K562 (cell line): ENCODE data around the gene PIGB. TPM values are rescaled to one million over a fixed set of nuclear protein-coding genes. Genes with fewer than 3 reads are reported as not detected.

Experiments used
- AFF1 ChIP-seq, 2 experiments: fragments of 450-650 bp; IDR thresholded peaks; 2 replicates each; pipeline ENCODE4 v1.6.1; 2018; ENCODE audit warnings: mild to moderate bottlenecking in 2 of 2, low read depth in 1 of 2; ENCODE audit not compliant: partially characterized antibody in 2 of 2
- ATF4 ChIP-seq: fragments of 450-650 bp; formaldehyde crosslinking; IDR thresholded peaks from 2 replicates; pipeline ENCODE4 v1.4.0; 2022; ENCODE audit warnings: mild to moderate bottlenecking, moderate library complexity
- CREB3 ChIP-seq: fragments of 450-650 bp; conservative IDR thresholded peaks from 2 replicates; pipeline ENCODE4 v1.6.1; 2016; ENCODE audit warnings: missing genetic modification characterization, low read depth, mild to moderate bottlenecking, missing compliant biosample characterization, moderate library complexity
- EP300 ChIP-seq: IDR thresholded peaks from 2 replicates; pipeline ENCODE4 v1.6.1; 2012; ENCODE audit warnings: low read length, improper control_type of control experiment
- GATA2 ChIP-seq: sonication (generic); formaldehyde crosslinking; IDR thresholded peaks from 2 replicates; pipeline ENCODE4 v1.4.0; 2020; ENCODE audit warnings: mild to moderate bottlenecking, missing genetic modification reagents
- GTF3C2 ChIP-seq: IDR thresholded peaks from 3 replicates; pipeline ENCODE4 v1.6.1; 2011; ENCODE audit warnings: borderline replicate concordance, mild to moderate bottlenecking, moderate library complexity; ENCODE audit not compliant: insufficient read length; ENCODE audit errors: extremely low read depth
- L3MBTL2 ChIP-seq: fragments of 450-650 bp; IDR thresholded peaks from 2 replicates; pipeline ENCODE4 v1.6.1; 2016; ENCODE audit warnings: mild to moderate bottlenecking, moderate library complexity
- MCM5 ChIP-seq: fragments of 450-650 bp; IDR thresholded peaks from 2 replicates; pipeline ENCODE4 v1.6.1; 2016; ENCODE audit warnings: low read depth
- MCM7 ChIP-seq, 2 experiments: fragments of 450-650 bp; IDR thresholded peaks; 2 replicates each; pipeline ENCODE4 v1.6.1; 2016 to 2018
- POLR2AphosphoS5 ChIP-seq: IDR thresholded peaks from 2 replicates; pipeline ENCODE4 v1.6.1; 2011; ENCODE audit warnings: mild to moderate bottlenecking, low read depth, low read length, moderate library complexity; ENCODE audit not compliant: control insufficient read depth, insufficient read depth
- RBFOX2 ChIP-seq: fragments of 200-400 bp; formaldehyde crosslinking; IDR thresholded peaks from 2 replicates; pipeline ENCODE4 v1.6.1; 2017; ENCODE audit warnings: low read depth, mild to moderate bottlenecking, low read length, moderate library complexity
- SPI1 ChIP-seq: IDR thresholded peaks from 2 replicates; pipeline ENCODE4 v1.6.1; 2011; ENCODE audit warnings: low read depth, low read length, control low read depth, borderline replicate concordance
- TAF15 ChIP-seq: fragments of 200-400 bp; formaldehyde crosslinking; IDR thresholded peaks from 2 replicates; pipeline ENCODE4 v1.6.1; 2017; ENCODE audit warnings: mild to moderate bottlenecking, low read depth, low read length, moderate library complexity
- ZBTB9 ChIP-seq: fragments of 450-650 bp; formaldehyde crosslinking; IDR thresholded peaks from 2 replicates; pipeline ENCODE4 v1.4.0; 2020; ENCODE audit warnings: mild to moderate bottlenecking, moderate library complexity
- ZC3H11A ChIP-seq: IDR thresholded peaks from 2 replicates; pipeline ENCODE4 v1.6.1; 2012; ENCODE audit warnings: low read depth, low read length, improper control_type of control experiment
- ZNF436 ChIP-seq: fragments of 250-450, 450-650 bp; sonication (Bioruptor Pico); formaldehyde crosslinking; IDR thresholded peaks from 2 replicates; pipeline ENCODE4 v1.7.0; 2020; ENCODE audit warnings: mild to moderate bottlenecking
- ZNF507 ChIP-seq: conservative IDR thresholded peaks from 2 replicates; pipeline ENCODE4 v1.6.1; 2017; ENCODE audit warnings: missing genetic modification characterization, missing compliant biosample characterization
- ZNF764 ChIP-seq: fragments of 250-450 bp; sonication (Bioruptor Pico); IDR thresholded peaks from 2 replicates; pipeline ENCODE4 v1.4.0; 2020; ENCODE audit warnings: low read depth, mild to moderate bottlenecking, moderate library complexity
- polyA plus RNA-seq, 8 experiments: library from polyadenylated mRNA; depleted of rRNA in 4 of 8; stranded (reverse) in 5 of 8; unstranded in 3 of 8; fragments of >200 nt; fragmentation: Nextera tagmentation in 2 of 8; fragmentation: Illumina TruSeq in 1 of 8; extraction: Ambion mirVana in 2 of 8; extraction: Trizol in 1 of 8; gene quantifications; 2 replicates each; pipeline versions ENCODE4 v1.2.1 to v1.2.3, GENCODE V29; 2011 to 2014; ENCODE audit warnings: inconsistent platforms in 1 of 8, missing spikeins in 1 of 8
- total RNA-seq, 7 experiments: library from RNA; depleted of rRNA in 6 of 7; stranded (reverse); fragments of >200 nt in 6 of 7; fragmentation: Illumina TruSeq in 2 of 7; extraction: Trizol in 2 of 7; gene quantifications; 2 replicates each; pipeline versions ENCODE4 v1.2.1 to v1.2.3, GENCODE V29; 2011 to 2021; ENCODE audit warnings: low replicate concordance in 1 of 7

Gene PIGB
- total and polyA plus RNA-seq, 9 of the 15 experiments (the other 6 are each of a cell fraction or from before 2014, with no cell fraction given), result 9.9 to 32.3 (median 18.2) TPM

GRCh38 chr15:55282284-55282833, 36.7 kb upstream of the PIGB start (continued):
- no peak for TF ChIP-seq GTF3C2
- no peak for TF ChIP-seq CREB3 (tag)
- TF ChIP-seq EP300, result peak; percentile 82
- 0 out of 2 replicates have a peak, but pooled peaks have one; percentile 20 for TF ChIP-seq POLR2AphosphoS5
- 0 out of 2 replicates have a peak, but pooled peaks have one; percentile 30 for TF ChIP-seq L3MBTL2
- no peak for TF ChIP-seq TAF15
- peak; percentile 17; the same call in 1 of the 2 replicates for TF ChIP-seq SPI1
- no peak for TF ChIP-seq ATF4 (CRISPR knock-in tag)
- 0 out of 2 replicates have a peak, but pooled peaks have one; percentile 35 for TF ChIP-seq RBFOX2
- no peak for TF ChIP-seq ZNF436 (CRISPR knock-in tag)
- no peak for TF ChIP-seq ZBTB9 (CRISPR knock-in tag)
- no peak for TF ChIP-seq MCM5
- TF ChIP-seq GATA2 (CRISPR knock-in tag), result peak; percentile 31; the same call in 1 of the 2 replicates
- TF ChIP-seq MCM7 (IDR thresholded peaks at IDR 0.05), result no peak
- TF ChIP-seq ZNF764 (CRISPR knock-in tag), result no peak
- 0 out of 2 replicates have a peak, but pooled peaks have one; percentile 13 for TF ChIP-seq ZC3H11A
- no peak for TF ChIP-seq ZNF507
- peak in 1 of 2 experiments; percentile 55 for TF ChIP-seq AFF1 (IDR thresholded peaks at IDR 0.05; ENCODE audit: low read depth in 1 of 2, partially characterized antibody in 2 of 2)
